GM12878 (cell line): ENCODE measurements around the gene ROCK2. TPM values are rescaled to one million over a fixed set of nuclear protein-coding genes. Genes with fewer than 3 reads are reported as not detected.

ENCODE experiments used
- ATAC-seq: fragments of 200-7000 bp; cut with Tn5 transposase; 3 replicates; pipeline ENCODE4 v1.9.1; 2020; ENCODE audit warnings: mild to moderate bottlenecking, moderate library complexity
- BruUV-seq: library from RNA; stranded (reverse); fragments of 400-500 nt; replicated peaks from 2 replicates; lab custom pipeline; 2021; lab: Mats Ljungman, UMichigan
- CTCF ChIA-PET: fragments of 300-600 bp; sonication (Branson Sonifier 250); formaldehyde crosslinking; extraction: SDS; loops from one replicate; lab custom pipeline; 2021; ENCODE audit warnings: inconsistent platforms; lab: Yijun Ruan, JAX
- POLR2A ChIA-PET: fragments of 350-600 bp; formaldehyde crosslinking; extraction: SDS; loops from one replicate; lab custom pipeline; 2021; ENCODE audit warnings: inconsistent platforms; lab: Charles Lee
- RAD21 ChIA-PET: fragments of 300-600 bp; sonication (Branson Sonifier 250); formaldehyde crosslinking; loops from one replicate; lab custom pipeline; 2023; ENCODE audit warnings: antibody characterized with exemption; ENCODE audit not compliant: unreplicated experiment; lab: Charles Lee
- SMC1A ChIA-PET: fragments of 300-600 bp; sonication (Branson Sonifier 250); formaldehyde crosslinking; loops from one replicate; lab custom pipeline; 2023; ENCODE audit not compliant: unreplicated experiment, uncharacterized antibody; lab: Charles Lee
- DNase-seq: peaks from one replicate; pipeline ENCODE4 v3.0.0-alpha.2; 2011; ENCODE audit warnings: low read depth, low spot score
- FAIRE-seq: peaks from 3 replicates; lab custom pipeline; 2011; peaks lifted over from hg19 to GRCh38; lab: Jason Lieb, UNC
- H2AFZ ChIP-seq: 2 replicates; pipeline ENCODE4 v1.6.0; 2011; ENCODE audit warnings: low read depth, low read length, control low read depth; ENCODE audit not compliant: control insufficient read depth
- H3K27ac ChIP-seq: 2 replicates; pipeline ENCODE4 v1.5.1; 2011; ENCODE audit warnings: control low read depth; ENCODE audit not compliant: control insufficient read depth, insufficient read depth
- H3K27me3 ChIP-seq, 2 experiments: replicated peaks in 1 of 2; 2 replicates each; pipeline versions ENCODE4 v1.6.0 to v1.6.1; 2011; ENCODE audit warnings: low read length in 1 of 2; ENCODE audit not compliant: control insufficient read depth in 2 of 2, insufficient read depth in 2 of 2
- H3K36me3 ChIP-seq, 2 experiments: 2 replicates each; pipeline ENCODE4 v1.5.1; 2011; ENCODE audit warnings: low read length in 1 of 2; ENCODE audit not compliant: control insufficient read depth in 2 of 2, insufficient read depth in 2 of 2
- H3K4me1 ChIP-seq: 2 replicates; pipeline ENCODE4 v1.6.1; 2011; ENCODE audit warnings: mild to moderate bottlenecking, low read length, moderate library complexity, mixed read lengths; ENCODE audit not compliant: control insufficient read depth, insufficient read depth
- H3K4me2 ChIP-seq: 2 replicates; pipeline ENCODE4 v1.6.0; 2011; ENCODE audit warnings: control low read depth; ENCODE audit not compliant: control insufficient read depth, insufficient read depth
- H3K4me3 ChIP-seq: fragments of 200-600 bp; sonication (generic); 2 replicates; pipeline ENCODE4 v1.5.1; 2016
- H3K79me2 ChIP-seq: 2 replicates; pipeline ENCODE4 v1.6.0; 2011; ENCODE audit warnings: low read length; ENCODE audit not compliant: control insufficient read depth, insufficient read depth
- H3K9ac ChIP-seq: 2 replicates; pipeline ENCODE4 v1.8.0; 2011; ENCODE audit warnings: low read length, control low read depth, mixed read lengths; ENCODE audit not compliant: control insufficient read depth, insufficient read depth
- H3K9me3 ChIP-seq: replicated peaks from 3 replicates; pipeline ENCODE4 v1.5.1; 2011; ENCODE audit warnings: mild to moderate bottlenecking, low read length; ENCODE audit not compliant: control insufficient read depth, insufficient read depth
- H4K20me1 ChIP-seq: 2 replicates; pipeline ENCODE4 v1.6.0; 2011; ENCODE audit not compliant: control insufficient read depth, insufficient read depth
- BACH1 ChIP-seq: fragments of 450-650 bp; IDR thresholded peaks from 2 replicates; pipeline ENCODE4 v1.6.1; 2017; ENCODE audit warnings: mild to moderate bottlenecking, borderline replicate concordance
- CREB1 ChIP-seq: IDR thresholded peaks from 2 replicates; pipeline ENCODE4 v1.6.1; 2012; ENCODE audit warnings: low read depth, mild to moderate bottlenecking, inconsistent platforms
- EED ChIP-seq: sonication (generic); IDR thresholded peaks from 2 replicates; pipeline ENCODE4 v1.6.1; 2016; ENCODE audit warnings: antibody characterized with exemption, low read depth
- ETV6 ChIP-seq, 2 experiments: fragments of 450-650 bp in 1 of 2; IDR thresholded peaks in 1 of 2; conservative IDR thresholded peaks in 1 of 2; 2 replicates each; pipeline ENCODE4 v1.6.1; 2014; ENCODE audit warnings: antibody characterized with exemption in 1 of 2, borderline replicate concordance in 1 of 2, low read depth in 1 of 2, mild to moderate bottlenecking in 1 of 2, moderate library complexity in 1 of 2
- LARP7 ChIP-seq: fragments of 450-650 bp; IDR thresholded peaks from 2 replicates; pipeline ENCODE4 v1.6.1; 2017; ENCODE audit warnings: mild to moderate bottlenecking
- PKNOX1 ChIP-seq: fragments of 450-650 bp; IDR thresholded peaks from 2 replicates; pipeline ENCODE4 v1.6.1; 2016; ENCODE audit warnings: mild to moderate bottlenecking
- PRDM15 ChIP-seq: fragments of 450-650 bp; formaldehyde crosslinking; IDR thresholded peaks from 2 replicates; pipeline ENCODE4 v1.4.0; 2020; ENCODE audit warnings: mild to moderate bottlenecking, moderate library complexity
- SIN3A ChIP-seq: IDR thresholded peaks from 2 replicates; pipeline ENCODE4 v1.6.1; 2012; ENCODE audit warnings: low read depth, low read length, improper control_type of control experiment
- SREBF2 ChIP-seq: IDR thresholded peaks from 2 replicates; pipeline ENCODE4 v1.6.1; 2012; ENCODE audit warnings: mild to moderate bottlenecking, low read length
- YBX1 ChIP-seq: fragments of 450-650 bp; IDR thresholded peaks from 2 replicates; pipeline ENCODE4 v1.6.1; 2016; ENCODE audit warnings: antibody characterized with exemption
- ZNF24 ChIP-seq: fragments of 450-650 bp; IDR thresholded peaks from 2 replicates; pipeline ENCODE4 v1.6.1; 2017; ENCODE audit warnings: antibody characterized with exemption, mild to moderate bottlenecking
- WGBS: methylation state at CpG from one replicate; pipeline ENCODE4 v1.1.6; 2016; ENCODE audit warnings: low lambda C conversion rate; ENCODE audit not compliant: insufficient replicate concordance, insufficient coverage; ENCODE audit errors: missing lambda C conversion rate; 5-methylcytosine and 5-hydroxymethylcytosine counted together
- in situ Hi-C: fragments of 300-500 bp; cut with MboI; formaldehyde crosslinking; loops from 9 replicates; pipeline ENCODE4 v1.14.3; 2018; ENCODE audit warnings: mixed read lengths
- intact Hi-C: fragments of 100-400 bp; cut with micrococcal nuclease; formaldehyde crosslinking; loops from one replicate; pipeline ENCODE4 v1.14.2; 2022; ENCODE audit not compliant: unreplicated experiment
- polyA plus RNA-seq, 11 experiments: library from polyadenylated mRNA; depleted of rRNA in 4 of 11; unstranded in 6 of 11; stranded (reverse) in 5 of 11; fragments of >200 nt; fragmentation: Nextera tagmentation in 4 of 11; fragmentation: Illumina TruSeq in 1 of 11; extraction: Ambion mirVana in 4 of 11; extraction: Trizol in 1 of 11; gene quantifications; 1 replicate in 1 of 11; 2 replicates in 10 of 11; pipeline versions ENCODE4 v1.2.1 to v1.2.3, GENCODE V29; 2011 to 2016; ENCODE audit warnings: inconsistent platforms in 2 of 11, missing spikeins in 2 of 11, low read depth in 1 of 11
- total RNA-seq, 4 experiments: library from RNA; depleted of rRNA in 3 of 4; stranded (reverse); fragments of >200 nt in 3 of 4; fragmentation: Illumina TruSeq in 1 of 4; extraction: Trizol in 1 of 4; gene quantifications; 2 replicates each; pipeline versions ENCODE4 v1.2.1 to v1.2.3, GENCODE V29; 2013 to 2021
- TF ChIP-seq, protein P1 (sequence below): fragments of 450-650 bp; conservative IDR thresholded peaks from 2 replicates; pipeline ENCODE4 v1.6.1; 2017; ENCODE audit warnings: mild to moderate bottlenecking, moderate library complexity
- TF ChIP-seq, protein P2 (sequence below): fragments of 450-650 bp; IDR thresholded peaks from 2 replicates; pipeline ENCODE4 v1.6.1; 2017; ENCODE audit warnings: mild to moderate bottlenecking, moderate library complexity

Gene ROCK2
- total and polyA plus RNA-seq, 10 of the 15 experiments (the other 5 are each of a cell fraction or from before 2014, with no cell fraction given) = 4.6 to 22.1 (median 8.3) TPM

- no peak overlapping the region for H2AFZ ChIP-seq
- no peaks in the 10 kb centered on the region for H3K36me3 ChIP-seq
- intact Hi-C loops = no loop called here
- H3K79me2 ChIP-seq = no peaks in the 10 kb centered on the region
- ChIA-PET CTCF (interaction anchor here (0.8 kb wide), 1 partner anchor 106 kb away, joined by 3 read pairs; no protein-coding TSS in a partner anchor), SMC1A (no interaction called here), RAD21 (no interaction called here), POLR2A (no interaction called here)
- BruUV-seq = no TSS peak
- no peak for DNase-seq
- H3K9me3 ChIP-seq = no peaks in the 10 kb centered on the region
- in situ Hi-C loops = no loop called here
- H3K27me3 ChIP-seq = no peaks in the 10 kb centered on the region; a peak in 1 of 4 replicates
- FAIRE-seq = no peak
- H3K4me2 ChIP-seq = no peak overlapping the region
- H4K20me1 ChIP-seq = no peaks in the 10 kb centered on the region
- H3K4me1 ChIP-seq = no peaks in the 10 kb centered on the region
- no peak overlapping the region for H3K27ac ChIP-seq
- H3K4me3 ChIP-seq = no peak overlapping the region
- 65% methylated on average over 10 of the region's 10 CpGs for WGBS
- no peak overlapping the region for H3K9ac ChIP-seq
- no peak for ATAC-seq
- no peak for TF ChIP-seq YBX1
- TF ChIP-seq PRDM15 = no peak
- no peak for TF ChIP-seq SIN3A
- TF ChIP-seq ETV6 (conservative IDR thresholded peaks at IDR 0.05 in 1 of 2, IDR thresholded peaks at IDR 0.05 in 1 of 2; ENCODE audit: borderline replicate concordance in 1 of 2, low read depth in 1 of 2) = no peak
- TF ChIP-seq, protein P1, sequence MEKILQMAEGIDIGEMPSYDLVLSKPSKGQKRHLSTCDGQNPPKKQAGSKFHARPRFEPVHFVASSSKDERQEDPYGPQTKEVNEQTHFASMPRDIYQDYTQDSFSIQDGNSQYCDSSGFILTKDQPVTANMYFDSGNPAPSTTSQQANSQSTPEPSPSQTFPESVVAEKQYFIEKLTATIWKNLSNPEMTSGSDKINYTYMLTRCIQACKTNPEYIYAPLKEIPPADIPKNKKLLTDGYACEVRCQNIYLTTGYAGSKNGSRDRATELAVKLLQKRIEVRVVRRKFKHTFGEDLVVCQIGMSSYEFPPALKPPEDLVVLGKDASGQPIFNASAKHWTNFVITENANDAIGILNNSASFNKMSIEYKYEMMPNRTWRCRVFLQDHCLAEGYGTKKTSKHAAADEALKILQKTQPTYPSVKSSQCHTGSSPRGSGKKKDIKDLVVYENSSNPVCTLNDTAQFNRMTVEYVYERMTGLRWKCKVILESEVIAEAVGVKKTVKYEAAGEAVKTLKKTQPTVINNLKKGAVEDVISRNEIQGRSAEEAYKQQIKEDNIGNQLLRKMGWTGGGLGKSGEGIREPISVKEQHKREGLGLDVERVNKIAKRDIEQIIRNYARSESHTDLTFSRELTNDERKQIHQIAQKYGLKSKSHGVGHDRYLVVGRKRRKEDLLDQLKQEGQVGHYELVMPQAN = no peak
- no peak for TF ChIP-seq CREB1
- TF ChIP-seq BACH1 = no peak
- TF ChIP-seq EED = no peak
- TF ChIP-seq, protein P2, sequence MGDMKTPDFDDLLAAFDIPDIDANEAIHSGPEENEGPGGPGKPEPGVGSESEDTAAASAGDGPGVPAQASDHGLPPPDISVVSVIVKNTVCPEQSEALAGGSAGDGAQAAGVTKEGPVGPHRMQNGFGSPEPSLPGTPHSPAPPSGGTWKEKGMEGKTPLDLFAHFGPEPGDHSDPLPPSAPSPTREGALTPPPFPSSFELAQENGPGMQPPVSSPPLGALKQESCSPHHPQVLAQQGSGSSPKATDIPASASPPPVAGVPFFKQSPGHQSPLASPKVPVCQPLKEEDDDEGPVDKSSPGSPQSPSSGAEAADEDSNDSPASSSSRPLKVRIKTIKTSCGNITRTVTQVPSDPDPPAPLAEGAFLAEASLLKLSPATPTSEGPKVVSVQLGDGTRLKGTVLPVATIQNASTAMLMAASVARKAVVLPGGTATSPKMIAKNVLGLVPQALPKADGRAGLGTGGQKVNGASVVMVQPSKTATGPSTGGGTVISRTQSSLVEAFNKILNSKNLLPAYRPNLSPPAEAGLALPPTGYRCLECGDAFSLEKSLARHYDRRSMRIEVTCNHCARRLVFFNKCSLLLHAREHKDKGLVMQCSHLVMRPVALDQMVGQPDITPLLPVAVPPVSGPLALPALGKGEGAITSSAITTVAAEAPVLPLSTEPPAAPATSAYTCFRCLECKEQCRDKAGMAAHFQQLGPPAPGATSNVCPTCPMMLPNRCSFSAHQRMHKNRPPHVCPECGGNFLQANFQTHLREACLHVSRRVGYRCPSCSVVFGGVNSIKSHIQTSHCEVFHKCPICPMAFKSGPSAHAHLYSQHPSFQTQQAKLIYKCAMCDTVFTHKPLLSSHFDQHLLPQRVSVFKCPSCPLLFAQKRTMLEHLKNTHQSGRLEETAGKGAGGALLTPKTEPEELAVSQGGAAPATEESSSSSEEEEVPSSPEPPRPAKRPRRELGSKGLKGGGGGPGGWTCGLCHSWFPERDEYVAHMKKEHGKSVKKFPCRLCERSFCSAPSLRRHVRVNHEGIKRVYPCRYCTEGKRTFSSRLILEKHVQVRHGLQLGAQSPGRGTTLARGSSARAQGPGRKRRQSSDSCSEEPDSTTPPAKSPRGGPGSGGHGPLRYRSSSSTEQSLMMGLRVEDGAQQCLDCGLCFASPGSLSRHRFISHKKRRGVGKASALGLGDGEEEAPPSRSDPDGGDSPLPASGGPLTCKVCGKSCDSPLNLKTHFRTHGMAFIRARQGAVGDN = no peak
- no peak for TF ChIP-seq PKNOX1
- no peak for TF ChIP-seq SREBF2
- no peak for TF ChIP-seq ZNF24
- TF ChIP-seq LARP7 = no peak
Measured at GRCh38 chr2:11352781-11353537, 8.5 kb upstream of the ROCK2 start.
